Trophoblast cell (in vitro differentiated cells and primary cell): ENCODE results near the gene SYT13.

Experiments
- DNase-seq, 2 donors: peaks; one replicate each; pipeline ENCODE4 v3.0.0-alpha.2; 2016
- H2AFZ ChIP-seq: 2 replicates; pipeline ENCODE4 v1.6.1; 2013; ENCODE audit warnings: low read length, moderate library complexity, mild to moderate bottlenecking; ENCODE audit not compliant: insufficient read depth, poor library complexity
- H2AK5ac ChIP-seq: 2 replicates; pipeline ENCODE4 v1.6.1; 2013; ENCODE audit warnings: mild to moderate bottlenecking, low read length
- H2BK120ac ChIP-seq: 2 replicates; pipeline ENCODE4 v1.6.1; 2013; ENCODE audit warnings: low read length, mild to moderate bottlenecking, moderate library complexity; ENCODE audit not compliant: insufficient read depth, poor library complexity
- H2BK12ac ChIP-seq: 2 replicates; pipeline ENCODE4 v1.6.1; 2013; ENCODE audit warnings: mild to moderate bottlenecking, low read length, moderate library complexity
- H2BK5ac ChIP-seq: 2 replicates; pipeline ENCODE4 v1.6.1; 2013; ENCODE audit warnings: low read length, low read depth, moderate library complexity, mild to moderate bottlenecking; ENCODE audit not compliant: poor library complexity
- H3K14ac ChIP-seq: 2 replicates; pipeline ENCODE4 v1.6.1; 2013; ENCODE audit warnings: mild to moderate bottlenecking, low read length
- H3K18ac ChIP-seq: 2 replicates; pipeline ENCODE4 v1.6.1; 2013; ENCODE audit warnings: mild to moderate bottlenecking, low read length
- H3K23ac ChIP-seq: 2 replicates; pipeline ENCODE4 v1.6.1; 2013; ENCODE audit warnings: low read length
- H3K27ac ChIP-seq: 2 replicates; pipeline ENCODE4 v1.5.1; 2013; ENCODE audit warnings: low read depth, mild to moderate bottlenecking, inconsistent platforms, low read length, moderate library complexity
- H3K27me3 ChIP-seq: 2 replicates; pipeline ENCODE4 v1.6.1; 2013; ENCODE audit warnings: inconsistent platforms, mild to moderate bottlenecking, low read length, moderate library complexity; ENCODE audit not compliant: insufficient read depth
- H3K36me3 ChIP-seq, 2 experiments: 1 replicate in 1 of 2; 2 replicates in 1 of 2; pipeline ENCODE4 v1.6.1; 2013; ENCODE audit warnings: low read length in 2 of 2, mild to moderate bottlenecking in 2 of 2, moderate library complexity in 1 of 2; ENCODE audit not compliant: insufficient read depth in 2 of 2, control insufficient read depth in 1 of 2
- H3K4ac ChIP-seq: 2 replicates; pipeline ENCODE4 v1.6.1; 2013; ENCODE audit warnings: low read depth, mild to moderate bottlenecking, low read length, moderate library complexity
- H3K4me1 ChIP-seq, 2 experiments: 1 replicate in 1 of 2; 2 replicates in 1 of 2; pipeline ENCODE4 v1.6.1; 2013; ENCODE audit warnings: low read length in 2 of 2, mild to moderate bottlenecking in 2 of 2, moderate library complexity in 1 of 2; ENCODE audit not compliant: insufficient read depth in 2 of 2, control insufficient read depth in 1 of 2
- H3K4me2 ChIP-seq: 2 replicates; pipeline ENCODE4 v1.6.1; 2013; ENCODE audit warnings: inconsistent platforms, mild to moderate bottlenecking, low read length, moderate library complexity
- H3K4me3 ChIP-seq: 2 replicates; pipeline ENCODE4 v1.5.1; 2013; ENCODE audit warnings: mild to moderate bottlenecking, low read depth, low read length, inconsistent platforms
- H3K79me1 ChIP-seq: one replicate; pipeline ENCODE4 v1.6.1; 2013; ENCODE audit warnings: low read length
- H3K79me2 ChIP-seq: 2 replicates; pipeline ENCODE4 v1.6.1; 2013; ENCODE audit warnings: low read length, mild to moderate bottlenecking; ENCODE audit not compliant: control insufficient read depth, insufficient read depth, poor library complexity
- H3K9ac ChIP-seq: 2 replicates; pipeline ENCODE4 v1.6.1; 2013; ENCODE audit warnings: mild to moderate bottlenecking, low read length
- H3K9me3 ChIP-seq: 2 replicates; pipeline ENCODE4 v1.6.1; 2013; ENCODE audit warnings: low read depth, mild to moderate bottlenecking, control low read depth, inconsistent platforms, low read length; ENCODE audit not compliant: insufficient read depth
- H4K12ac ChIP-seq: 2 replicates; pipeline ENCODE4 v1.6.1; 2013; ENCODE audit warnings: low read depth, mild to moderate bottlenecking, low read length, moderate library complexity
- H4K8ac ChIP-seq: 2 replicates; pipeline ENCODE4 v1.6.1; 2013; ENCODE audit warnings: low read depth, mild to moderate bottlenecking, low read length, moderate library complexity
- H4K91ac ChIP-seq: one replicate; pipeline ENCODE4 v1.6.1; 2013; ENCODE audit warnings: low read depth, mild to moderate bottlenecking, low read length, moderate library complexity
- WGBS: extraction: QIAGEN DNeasy Blood & Tissue Kit; methylation state at CpG from one replicate; pipeline ENCODE4 v1.1.7; 2013; ENCODE audit warnings: missing lambda C conversion rate; ENCODE audit not compliant: insufficient read length, insufficient coverage; ENCODE audit errors: extremely low coverage; 5-methylcytosine and 5-hydroxymethylcytosine counted together

Gene SYT13

DNA sequence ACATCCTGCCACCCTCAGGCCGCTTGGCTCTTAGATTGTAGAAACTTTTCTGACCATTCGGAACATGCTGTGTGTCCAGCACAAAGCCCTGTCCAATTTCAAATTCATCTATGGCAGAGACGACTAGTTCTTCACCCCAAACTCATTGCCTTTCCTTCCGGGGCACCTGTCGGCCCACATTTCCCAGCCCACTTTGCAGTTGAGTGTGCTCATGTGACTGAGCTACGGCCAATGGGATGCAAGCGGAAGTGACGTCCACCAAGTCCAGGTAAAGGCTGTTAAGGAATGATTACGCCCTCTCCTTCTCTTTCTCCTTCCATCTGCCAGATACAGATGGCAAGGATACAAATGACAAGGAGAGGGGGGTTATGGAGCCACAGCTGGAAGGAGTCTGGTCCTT lies 32.5 kb downstream of the SYT13 start:
- Histone ChIP-seq H3K9me3 (no peaks in the 10 kb centered on the region), H3K14ac (no peak overlapping the region), H3K79me1 (no peaks in the 10 kb centered on the region), H2BK120ac (no peak overlapping the region), H2BK12ac (no peak overlapping the region), H3K9ac (no peak overlapping the region), H3K27ac (no peak overlapping the region), H2AFZ (no peak overlapping the region), H3K79me2 (no peaks in the 10 kb centered on the region), H3K18ac (no peak overlapping the region), H4K8ac (no peak overlapping the region), H4K12ac (no peak overlapping the region), H2AK5ac (no peak overlapping the region), H3K36me3 (no peaks in the 10 kb centered on the region), H2BK5ac (no peak overlapping the region), H3K4me1 (no peaks in the 10 kb centered on the region), H3K4ac (no peak overlapping the region), H4K91ac (no peak overlapping the region), H3K4me2 (no peak overlapping the region), H3K23ac (no peak overlapping the region), H3K4me3 (no peak overlapping the region), H3K27me3 (no peaks in the 10 kb centered on the region)
- no CpG with 5 or more reads among the region's 9 CpGs for WGBS
- DNase-seq = no peak

DNA sequence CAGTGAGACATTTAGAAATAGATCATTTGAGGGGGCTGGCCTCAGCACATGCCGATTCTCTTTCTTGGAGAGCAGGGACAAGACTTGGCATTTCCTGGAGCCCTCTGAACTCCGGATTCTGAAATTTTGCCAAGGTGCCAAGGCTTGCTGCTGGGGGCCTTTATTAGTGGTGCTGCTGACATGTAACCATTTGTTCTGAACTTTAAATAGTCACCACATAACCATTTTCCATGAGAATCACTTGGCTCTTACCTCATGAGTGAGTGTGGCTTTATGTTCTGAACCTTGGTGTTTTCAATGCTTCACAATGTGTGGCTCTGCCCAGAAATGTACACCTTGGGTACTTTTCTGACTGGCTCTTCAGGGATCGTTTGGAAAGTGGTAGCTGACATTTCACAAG lies 33.3 kb downstream of the SYT13 start:
- Histone ChIP-seq H2BK120ac (no peak overlapping the region), H2AK5ac (no peak overlapping the region), H3K79me2 (no peaks in the 10 kb centered on the region), H3K4me1 (no peaks in the 10 kb centered on the region), H3K36me3 (no peaks in the 10 kb centered on the region), H4K91ac (no peak overlapping the region), H3K23ac (no peak overlapping the region), H3K27me3 (no peaks in the 10 kb centered on the region), H3K4me3 (no peak overlapping the region), H3K14ac (no peak overlapping the region), H3K18ac (no peak overlapping the region), H2BK5ac (no peak overlapping the region), H3K9ac (no peak overlapping the region), H3K9me3 (no peaks in the 10 kb centered on the region), H4K12ac (no peak overlapping the region), H2BK12ac (no peak overlapping the region), H2AFZ (no peak overlapping the region), H3K4ac (no peak overlapping the region), H3K27ac (no peak overlapping the region), H3K79me1 (no peaks in the 10 kb centered on the region), H3K4me2 (no peak overlapping the region), H4K8ac (no peak overlapping the region)
- no peak for DNase-seq
- no CpG with 5 or more reads among the region's 3 CpGs for WGBS

DNA sequence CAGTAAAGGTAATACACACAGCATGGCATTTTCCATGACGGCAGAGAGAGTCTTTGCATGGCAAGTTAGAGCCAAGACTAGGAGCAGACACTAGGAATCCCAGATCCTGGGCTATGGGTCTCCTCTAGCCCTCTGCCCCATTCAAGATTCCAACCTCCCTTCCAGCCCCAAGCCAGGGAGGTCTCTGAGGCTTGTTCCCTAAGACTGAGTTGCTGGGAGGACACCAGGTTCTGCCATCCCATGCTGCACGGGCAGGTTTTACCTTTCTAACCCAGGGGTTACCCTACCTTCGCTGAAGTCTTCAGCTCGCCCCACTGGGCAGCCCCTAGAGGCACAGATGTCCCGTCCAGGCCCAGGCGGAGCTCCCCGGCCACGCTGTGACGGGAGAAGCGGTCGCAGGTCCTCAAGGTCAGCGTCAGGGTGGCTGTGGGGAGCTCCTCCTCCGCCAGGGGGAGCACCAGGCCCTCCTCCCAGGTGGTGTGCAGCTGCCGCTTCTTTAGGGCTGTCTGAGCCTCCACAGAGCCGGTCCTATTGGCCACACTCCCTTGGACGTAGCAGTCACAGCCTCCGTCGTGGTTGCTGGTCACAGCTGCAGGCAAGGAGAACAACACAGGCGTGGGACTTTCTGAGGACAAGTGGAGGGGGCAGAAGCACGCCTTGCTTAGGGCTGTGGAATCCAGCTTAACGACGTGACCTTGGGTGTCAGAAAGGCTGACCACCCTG lies 33.8 kb downstream of the SYT13 start:
- Histone ChIP-seq H3K4me2 (no peak overlapping the region), H2BK12ac (no peak overlapping the region), H3K79me2 (no peaks in the 10 kb centered on the region), H3K4ac (no peak overlapping the region), H3K27me3 (no peaks in the 10 kb centered on the region), H4K12ac (no peak overlapping the region), H2BK120ac (no peak overlapping the region), H3K4me1 (no peaks in the 10 kb centered on the region), H3K14ac (no peak overlapping the region), H4K91ac (no peak overlapping the region), H3K4me3 (no peak overlapping the region), H2AFZ (no peak overlapping the region), H3K79me1 (no peaks in the 10 kb centered on the region), H3K9me3 (no peaks in the 10 kb centered on the region), H2AK5ac (no peak overlapping the region), H3K23ac (no peak overlapping the region), H4K8ac (no peak overlapping the region), H3K36me3 (no peaks in the 10 kb centered on the region), H3K27ac (no peak overlapping the region), H3K9ac (no peak overlapping the region), H3K18ac (no peak overlapping the region), H2BK5ac (no peak overlapping the region)
- peak; percentile 53 to 74 for DNase-seq
- WGBS = no CpG with 5 or more reads among the region's 22 CpGs

DNA sequence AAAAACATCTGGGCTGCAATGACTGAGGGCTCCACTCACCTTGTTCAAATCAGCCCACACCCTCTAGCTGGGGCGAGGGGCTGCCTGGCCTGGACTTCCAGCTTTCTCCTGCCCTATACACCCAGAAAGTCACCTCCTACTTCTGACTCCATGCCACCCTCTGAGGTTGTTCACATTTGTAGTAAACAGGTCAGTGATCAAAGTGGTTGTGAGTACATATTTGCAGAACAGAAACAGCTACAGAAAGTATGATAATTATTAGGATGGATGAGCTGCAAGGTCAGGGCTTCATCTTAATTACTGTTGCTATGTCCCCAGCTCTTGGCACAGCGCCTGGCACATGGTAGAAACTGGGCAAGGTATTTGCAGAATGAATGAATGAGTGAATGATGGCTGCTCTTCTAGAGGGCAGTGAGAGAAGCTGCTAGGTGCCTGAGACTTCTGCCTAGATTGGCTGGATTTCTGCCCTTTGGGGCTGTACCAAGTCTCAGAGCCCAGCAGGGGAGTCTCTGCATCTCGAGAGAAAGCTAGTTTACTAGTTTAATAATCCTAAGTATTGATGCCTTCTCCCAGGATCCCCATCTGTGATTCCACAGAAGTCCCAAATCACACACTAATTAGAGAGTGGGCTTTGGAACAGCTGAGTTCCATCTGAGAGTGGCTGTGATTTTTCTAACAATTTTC lies 36.0 kb downstream of the SYT13 start:
- Histone ChIP-seq H3K9me3 (no peaks in the 10 kb centered on the region), H2AK5ac (no peak overlapping the region), H3K14ac (no peak overlapping the region), H3K23ac (no peak overlapping the region), H4K91ac (no peak overlapping the region), H4K8ac (no peak overlapping the region), H3K4me3 (no peak overlapping the region), H3K36me3 (no peaks in the 10 kb centered on the region), H3K4me1 (no peaks in the 10 kb centered on the region), H2BK120ac (no peak overlapping the region), H3K79me1 (no peaks in the 10 kb centered on the region), H3K79me2 (no peaks in the 10 kb centered on the region), H3K18ac (no peak overlapping the region), H2BK5ac (no peak overlapping the region), H2AFZ (no peak overlapping the region), H4K12ac (no peak overlapping the region), H3K4ac (no peak overlapping the region), H3K4me2 (no peak overlapping the region), H3K27ac (no peak overlapping the region), H3K9ac (no peak overlapping the region), H3K27me3 (no peaks in the 10 kb centered on the region), H2BK12ac (no peak overlapping the region)
- WGBS = no CpG with 5 or more reads among the region's 3 CpGs
- no peak for DNase-seq
